CD4-positive, alpha-beta T cell treated with Interleukin-4 for 1 hour (primary cell): ENCODE results near the gene TRPV6.

Experiments used
- DNase-seq, 2 donors: peaks; one replicate each; pipeline ENCODE4 v3.0.0-alpha.2; 2020 to 2022

The TRPV6 gene

GRCh38 chr7:142885311-142886230 is at the start of gene TRPV6:
TSS of gene TRPV6 (minus strand) at chr7:142885745.
- DNase-seq, result peak in 1 of 2 donors; percentile 6

- DNase-seq, result no peak
Observed at GRCh38 chr7:142934056-142934455, 48.5 kb upstream of the TRPV6 start.

- DNase-seq, result no peak
Observed at GRCh38 chr7:142933624-142934023, 48.1 kb upstream of the TRPV6 start, which contains the start of gene TRPV5. TSS of gene TRPV5 (minus strand) at chr7:142933746. CDS start at chr7:142933459, 287 bp downstream.

GRCh38 chr7:142933092-142933475 is 47.5 kb upstream of the TRPV6 start:
- DNase-seq, result no peak

- DNase-seq, result no peak
Observed at GRCh38 chr7:142932386-142933091, 47.0 kb upstream of the TRPV6 start.

- DNase-seq, result no peak
Observed at GRCh38 chr7:142930126-142930730, 44.7 kb upstream of the TRPV6 start.

GRCh38 chr7:142927949-142928348 is 42.4 kb upstream of the TRPV6 start:
- DNase-seq, result no peak

GRCh38 chr7:142927085-142927745 is 41.7 kb upstream of the TRPV6 start:
- no peak for DNase-seq

GRCh38 chr7:142925413-142925812 is 39.9 kb upstream of the TRPV6 start:
- DNase-seq, result no peak

- DNase-seq, result no peak
Observed at GRCh38 chr7:142923391-142923790, 37.8 kb upstream of the TRPV6 start.

- no peak for DNase-seq
Observed at GRCh38 chr7:142919656-142920055, 34.1 kb upstream of the TRPV6 start.

- no peak for DNase-seq
Observed at GRCh38 chr7:142918901-142919300, 33.4 kb upstream of the TRPV6 start.

- no peak for DNase-seq
Observed at GRCh38 chr7:142917447-142917846, 31.9 kb upstream of the TRPV6 start.

- no peak for DNase-seq
Observed at GRCh38 chr7:142916508-142916907, 31.0 kb upstream of the TRPV6 start.

- DNase-seq, result peak in 1 of 2 donors; percentile 3
Observed at GRCh38 chr7:142915315-142915714, 29.8 kb upstream of the TRPV6 start.

- no peak for DNase-seq
Observed at GRCh38 chr7:142914121-142914520, 28.6 kb upstream of the TRPV6 start.

- DNase-seq, result no peak
Observed at GRCh38 chr7:142913566-142913965, 28.0 kb upstream of the TRPV6 start.

- no peak for DNase-seq
Observed at GRCh38 chr7:142913051-142913450, 27.5 kb upstream of the TRPV6 start.

- DNase-seq, result no peak
Observed at GRCh38 chr7:142910481-142910880, 24.9 kb upstream of the TRPV6 start.

- no peak for DNase-seq
Observed at GRCh38 chr7:142910031-142910433, 24.5 kb upstream of the TRPV6 start.

- no peak for DNase-seq
Observed at GRCh38 chr7:142908921-142909890, 23.7 kb upstream of the TRPV6 start.

GRCh38 chr7:142908290-142908689 is 22.7 kb upstream of the TRPV6 start:
- no peak for DNase-seq
